ENCODE data around the gene RNF166. TPM values are rescaled to one million over a fixed set of nuclear protein-coding genes. Genes with fewer than 3 reads are reported as not detected.

The RNF166 gene
- total RNA-seq, 2 experiments from 2014 or later: 334 to 355 TPM

GRCh38 chr16:88665148-88665547 lies 41.1 kb downstream of the RNF166 start:
- peaks cover 19% of the 10 kb centered on the region for H3K4me1 ChIP-seq (ENCODE audit: insufficient read depth, low read length)

GRCh38 chr16:88662843-88663606 lies 43.2 kb downstream of the RNF166 start, which contains the start of gene MVD:
Gene MVD, minus strand, starts transcription at chr16:88663091. Its CDS starts 11 bp downstream, at chr16:88663080.
- ATAC-seq (ENCODE audit: poor library complexity): peak; percentile 97
- H3K27ac ChIP-seq (ENCODE audit: low read depth in 1 of 2, low read length in 2 of 2): peak within 1 kb of the TSS; percentile 58 to 69
- H3K4me3 Mint-ChIP-seq: peak within 1 kb of the TSS; percentile 94
- intact Hi-C loops (cut with DNase I, micrococcal nuclease): loop anchor here (1.0 kb wide), 4 partner anchors 12 to 93 kb away; partner anchors contain the start of genes CYBA (in 1 of the 2), SNAI3 (in 1 of the 2) and ZC3H18 (in 1 of the 2)
- POLR2A ChIA-PET: interaction anchor here (0.9 to 2.6 kb wide), 13 partner anchors 9 to 195 kb away, joined by 3 to 10 read pairs (median 5); partner anchors contain the start of gene ZC3H18
- H3K4me1 ChIP-seq (ENCODE audit: insufficient read depth, low read length): peaks cover 19% of the 10 kb centered on the region
- H3K9me3 ChIP-seq (ENCODE audit: control insufficient read depth in 1 of 2, insufficient read depth in 1 of 2, low read length in 2 of 2): no peaks in the 10 kb centered on the region
- peaks cover 6% of the 10 kb centered on the region for H3K36me3 Mint-ChIP-seq (ENCODE audit: low read depth)
- H3K27ac Mint-ChIP-seq: peak within 1 kb of the TSS; percentile 91
- peaks cover 17% of the 10 kb centered on the region for H3K4me1 Mint-ChIP-seq (ENCODE audit: low read depth)
- TF ChIP-seq CTCF (IDR thresholded peaks at IDR 0.05): no peak
- H3K4me3 ChIP-seq (ENCODE audit: low read length): peak within 1 kb of the TSS; percentile 84
- DNase-seq: peak; percentile 87 to 98 (median 94)
- H3K9me3 Mint-ChIP-seq: no peaks in the 10 kb centered on the region
- H3K27me3 Mint-ChIP-seq: no peaks in the 10 kb centered on the region
- CTCF ChIA-PET: interaction anchor here (1.6 to 3.2 kb wide), 2 partner anchors 17 to 22 kb away, joined by 4 to 18 read pairs; no protein-coding TSS in a partner anchor
- H3K36me3 ChIP-seq (ENCODE audit: insufficient read depth, low read length): no peaks in the 10 kb centered on the region
- no peaks in the 10 kb centered on the region for H3K27me3 ChIP-seq (ENCODE audit: control insufficient read depth in 1 of 2, insufficient read depth in 2 of 2, low read length in 2 of 2)

More at GRCh38 chr16:88665148-88665547, 41.1 kb downstream of the RNF166 start:
- ChIA-PET POLR2A (interaction anchor here (1.1 kb wide), 1 partner anchor 95 kb away, joined by 3 read pairs; no protein-coding TSS in a partner anchor), CTCF (interaction anchor here (1.1 to 3.2 kb wide), 2 partner anchors 20 to 33 kb away, joined by 9 to 18 read pairs; no protein-coding TSS in a partner anchor)
- no peak for TF ChIP-seq CTCF (IDR thresholded peaks at IDR 0.05)
- no peak for ATAC-seq (ENCODE audit: poor library complexity)
- Histone ChIP-seq H3K4me3 (ENCODE audit: low read length) (no peak overlapping the region), H3K9me3 (ENCODE audit: control insufficient read depth in 1 of 2, insufficient read depth in 1 of 2, low read length in 2 of 2) (no peaks in the 10 kb centered on the region), H3K27me3 (ENCODE audit: control insufficient read depth in 1 of 2, insufficient read depth in 2 of 2, low read length in 2 of 2) (no peaks in the 10 kb centered on the region), H3K36me3 (ENCODE audit: insufficient read depth, low read length) (no peaks in the 10 kb centered on the region), H3K27ac (ENCODE audit: low read depth in 1 of 2, low read length in 2 of 2) (no peak overlapping the region)
- Mint-ChIP-seq H3K4me1 (ENCODE audit: low read depth) (peaks cover 17% of the 10 kb centered on the region), H3K36me3 (ENCODE audit: low read depth) (peaks cover 6% of the 10 kb centered on the region), H3K27ac (peak overlapping the region; percentile 61), H3K27me3 (no peaks in the 10 kb centered on the region), H3K9me3 (no peaks in the 10 kb centered on the region), H3K4me3 (peak overlapping the region; percentile 58)
- intact Hi-C loops (cut with DNase I, micrococcal nuclease): loop anchor here in 1 of 2 experiments (2.0 kb wide), 1 partner anchor 20 kb away; no protein-coding TSS in a partner anchor
- DNase-seq: no peak

- peak overlapping the region; percentile 91 for H3K27ac Mint-ChIP-seq
- H3K27me3 Mint-ChIP-seq: no peaks in the 10 kb centered on the region
- Histone ChIP-seq H3K27me3 (ENCODE audit: control insufficient read depth in 1 of 2, insufficient read depth in 2 of 2, low read length in 2 of 2) (no peaks in the 10 kb centered on the region), H3K27ac (ENCODE audit: low read depth in 1 of 2, low read length in 2 of 2) (peak overlapping the region in 1 of 2 donors; percentile 69), H3K4me3 (ENCODE audit: low read length) (peak overlapping the region; percentile 84), H3K36me3 (ENCODE audit: insufficient read depth, low read length) (peaks cover 2% of the 10 kb centered on the region), H3K9me3 (ENCODE audit: control insufficient read depth in 1 of 2, insufficient read depth in 1 of 2, low read length in 2 of 2) (no peaks in the 10 kb centered on the region), H3K4me1 (ENCODE audit: insufficient read depth, low read length) (peaks cover 19% of the 10 kb centered on the region)
- CTCF ChIA-PET: interaction anchor here (1.6 to 3.2 kb wide), 2 partner anchors 18 to 23 kb away, joined by 4 to 18 read pairs; no protein-coding TSS in a partner anchor
- peaks cover 6% of the 10 kb centered on the region for H3K36me3 Mint-ChIP-seq (ENCODE audit: low read depth)
- TF ChIP-seq CTCF (IDR thresholded peaks at IDR 0.05): no peak
- peak in 1 of 14 experiments; percentile 44 for DNase-seq
- no peaks in the 10 kb centered on the region for H3K9me3 Mint-ChIP-seq
- no peak for ATAC-seq (ENCODE audit: poor library complexity)
- intact Hi-C loops (cut with DNase I, micrococcal nuclease): no loop called here
- H3K4me3 Mint-ChIP-seq: peak overlapping the region; percentile 83
- H3K4me1 Mint-ChIP-seq (ENCODE audit: low read depth): peaks cover 17% of the 10 kb centered on the region
- POLR2A ChIA-PET: interaction anchor here (0.9 to 2.6 kb wide), 12 partner anchors 9 to 195 kb away, joined by 3 to 10 read pairs (median 6); partner anchors contain the start of gene ZC3H18
These were observed 43.9 kb downstream of the RNF166 start for GRCh38 chr16:88662222-88662842.

Data from CD4-positive, alpha-beta T cell (primary cell).